ENCODE results near the gene MAVS. TPM values are rescaled to one million over a fixed set of nuclear protein-coding genes. Genes with fewer than 3 reads are reported as not detected.

MAVS gene
- total RNA-seq, 1 donor from 2014 or later = 40.2 TPM

DNA sequence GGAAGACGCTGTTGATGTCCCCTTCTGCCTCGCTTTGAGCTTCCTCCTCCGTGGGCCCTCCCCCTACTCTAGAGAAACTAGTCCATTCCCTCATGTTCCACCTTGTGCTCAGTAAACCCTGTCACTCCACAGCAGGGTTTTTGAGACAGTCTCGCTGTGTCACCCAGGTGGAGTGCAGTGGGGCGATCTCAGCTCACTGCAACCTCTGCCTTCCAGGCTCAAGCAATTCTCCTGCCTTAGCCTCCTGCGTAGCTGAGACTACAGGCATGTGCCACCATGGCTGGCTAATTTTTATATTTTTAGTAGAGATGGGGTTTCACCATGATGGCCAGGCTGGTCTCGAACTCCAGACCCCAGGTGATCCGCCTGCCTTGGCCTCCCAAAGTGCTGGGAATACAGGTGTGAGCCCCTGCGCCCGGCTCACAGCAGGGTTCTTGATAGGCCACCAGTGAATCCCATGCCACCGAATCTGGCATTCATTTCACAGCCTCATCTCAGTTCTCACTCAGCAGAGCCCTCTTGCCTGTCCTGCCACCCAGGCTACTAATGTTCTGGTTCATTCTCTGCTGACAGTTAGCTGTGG lies 78.6 kb downstream of the MAVS start:
- H3K36me3 Mint-ChIP-seq (ENCODE audit: low read depth) = peaks cover 37% of the 10 kb centered on the region
- intact Hi-C loops (cut with micrococcal nuclease) = no loop called here
- no peaks in the 10 kb centered on the region for H3K9me3 Mint-ChIP-seq
- peaks cover 33% of the 10 kb centered on the region for H3K4me1 Mint-ChIP-seq
- H3K27ac Mint-ChIP-seq = peak overlapping the region; percentile 39
- DNase-seq = peak; percentile 55
- no peak overlapping the region for H3K4me3 Mint-ChIP-seq
- H3K27me3 Mint-ChIP-seq = no peaks in the 10 kb centered on the region

Other genes starting within 250 kb of the MAVS start
- gene GFRA4, start 183.4 kb upstream of the MAVS start, total RNA-seq = not detected in 2 replicates
- gene ADAM33, start 164.8 kb upstream of the MAVS start, total RNA-seq = not detected in 2 replicates
- not detected in 2 replicates for gene SIGLEC1, start 134.2 kb upstream of the MAVS start, total RNA-seq
- not detected in 2 replicates for gene HSPA12B, start 114.1 kb upstream of the MAVS start, total RNA-seq
- gene ADISSP, start 79.1 kb upstream of the MAVS start, total RNA-seq = 62.9 and 68.8 TPM in 2 replicates
- gene SPEF1, start 65.4 kb upstream of the MAVS start, total RNA-seq = not detected in 2 replicates
- 72.8 and 74.4 TPM in 2 replicates for gene CENPB, start 60.1 kb upstream of the MAVS start, total RNA-seq
- gene CDC25B, start 50.5 kb upstream of the MAVS start, total RNA-seq = 70.7 and 75.5 TPM in 2 replicates
- 13.0 and 13.5 TPM in 2 replicates for gene AP5S1, start 26.3 kb upstream of the MAVS start, total RNA-seq
- 45.4 and 52.2 TPM in 2 replicates for gene PANK2, start 42.6 kb downstream of the MAVS start, total RNA-seq
- 13.6 and 15.4 TPM in 2 replicates for gene RNF24, start 168.7 kb downstream of the MAVS start, total RNA-seq

Measured in activated CD4-positive, alpha-beta T cell treated with anti-CD3 and anti-CD28 coated beads, Interleukin-2, amount 10 ng/mL, durations not matched to agents 24 days and 14 days (primary cell).